ENCODE data around the gene COL7A1.

Gene COL7A1

GRCh38 chr3:48617559-48617958 is 22.4 kb upstream of the COL7A1 start:
- DNase-seq, result no peak

- no peak for DNase-seq
Measured at GRCh38 chr3:48614044-48614443, 18.9 kb upstream of the COL7A1 start.

- no peak for DNase-seq
Measured at GRCh38 chr3:48612309-48612708, 17.2 kb upstream of the COL7A1 start.

DNA sequence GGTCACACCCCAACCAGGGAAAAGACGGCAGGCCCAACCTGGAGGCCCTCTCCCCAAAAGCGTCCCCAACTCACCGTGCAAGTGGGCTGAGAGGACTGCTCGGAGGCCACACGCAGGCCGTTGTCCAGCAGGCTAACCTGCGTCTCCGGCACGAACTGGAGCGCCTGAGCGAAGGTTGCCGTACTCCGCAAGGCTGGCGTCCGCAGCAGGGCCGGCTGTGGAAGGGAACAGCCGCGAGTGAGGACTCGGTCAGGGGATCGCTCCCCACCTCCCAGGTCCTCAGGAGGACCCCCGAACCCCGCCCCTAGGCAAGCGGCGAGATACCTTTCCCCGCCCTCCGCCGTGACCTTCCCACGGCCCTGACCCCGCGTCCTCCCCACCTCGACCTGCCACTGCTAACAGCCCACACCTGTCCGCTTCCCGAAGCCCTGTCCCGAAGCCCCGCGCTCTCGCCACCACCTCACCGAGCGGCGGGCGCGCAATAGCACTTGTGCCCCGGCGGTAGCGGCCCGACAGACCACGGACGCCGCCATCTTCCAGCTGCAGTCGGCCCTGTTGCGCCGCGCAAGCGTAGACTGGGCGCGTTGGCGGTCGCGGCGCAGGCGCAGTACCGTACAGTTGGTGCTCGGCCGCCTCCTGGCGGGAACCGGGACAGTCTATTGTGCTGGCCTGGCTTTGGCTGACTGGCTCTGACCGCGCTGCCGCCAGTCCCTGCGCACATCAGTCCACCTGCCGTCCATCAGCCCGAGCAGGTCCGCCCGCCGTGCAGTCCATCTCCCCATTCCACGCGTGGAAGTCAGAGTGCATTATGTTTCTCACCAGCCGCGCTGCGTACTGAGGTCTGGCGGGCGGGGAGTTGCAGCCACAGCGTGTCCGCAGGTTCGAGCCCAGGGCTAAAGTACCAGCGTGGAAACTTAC is 14.2 kb upstream of the COL7A1 start, which contains the start of gene UQCRC1:
Gene UQCRC1, minus strand, starts transcription at position 559 of the 918 bp plus-strand sequence. Its CDS starts 26 bp downstream, at position 533.
- peak; percentile 83 for DNase-seq

- DNase-seq, result no peak
Measured at GRCh38 chr3:48607519-48607918, 12.4 kb upstream of the COL7A1 start.

GRCh38 chr3:48601622-48601994 is 6.5 kb upstream of the COL7A1 start:
- no peak for DNase-seq

- no peak for DNase-seq
Measured at GRCh38 chr3:48600711-48601621, 5.8 kb upstream of the COL7A1 start.

DNA sequence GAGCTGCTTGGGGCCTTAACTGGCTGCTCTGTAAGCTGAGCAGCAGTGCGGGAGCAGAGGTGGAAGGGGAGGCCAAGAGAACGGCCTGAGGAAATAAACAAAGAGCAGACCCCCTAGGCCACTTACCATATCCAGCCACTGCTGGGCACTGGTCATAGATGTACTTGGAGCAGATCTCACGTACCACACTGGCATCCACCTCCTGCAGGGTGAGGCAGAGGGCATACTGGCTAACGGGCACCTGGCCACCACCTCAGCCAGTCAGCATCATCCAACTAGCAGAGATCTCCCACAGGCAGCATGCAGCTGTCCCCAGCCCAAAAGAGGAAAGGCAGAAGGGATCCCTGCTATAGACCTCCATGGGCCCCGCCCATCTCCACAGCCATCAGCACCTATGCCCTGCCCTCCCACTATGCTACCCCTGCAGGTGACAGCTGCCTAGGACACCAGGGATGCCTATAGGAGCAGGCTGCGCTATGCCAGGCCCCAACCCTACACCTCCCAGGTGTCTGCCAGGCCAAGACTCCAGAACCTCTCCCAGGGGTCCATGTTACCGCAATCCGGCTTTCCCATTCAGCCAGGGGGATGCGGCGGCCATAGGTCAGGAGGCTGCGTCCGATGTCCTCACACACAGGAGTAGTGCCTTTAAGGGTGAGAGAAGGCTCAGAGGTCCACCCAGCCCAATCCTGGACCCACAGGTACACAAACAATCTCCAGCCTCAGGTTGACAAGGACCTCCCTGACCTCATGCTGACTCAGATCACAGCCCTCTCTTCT is 4.6 kb upstream of the COL7A1 start:
- DNase-seq, result no peak

GRCh38 chr3:48599077-48599501 is 4.0 kb upstream of the COL7A1 start:
- DNase-seq, result no peak

- DNase-seq, result peak; percentile 64
Measured at GRCh38 chr3:48598323-48599076, 3.4 kb upstream of the COL7A1 start.

DNA sequence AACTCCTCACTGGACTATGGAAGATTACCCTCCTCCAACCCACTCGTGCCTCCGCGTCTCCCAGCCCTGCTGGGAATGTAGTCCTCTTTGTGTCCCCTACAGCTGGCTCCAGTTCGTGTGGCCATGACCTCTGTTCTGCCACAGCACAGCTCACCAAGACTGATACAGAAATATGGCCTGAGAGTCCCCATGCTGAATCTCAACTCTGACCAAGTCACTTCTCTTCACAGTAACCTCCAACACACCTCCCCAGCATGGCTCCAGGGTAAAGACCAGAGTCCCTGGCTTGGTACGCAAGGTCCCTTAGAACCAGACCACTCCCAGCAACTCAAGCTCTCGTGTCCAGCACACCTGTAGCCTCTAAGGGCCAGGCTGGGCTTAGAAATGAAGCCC is 2.3 kb upstream of the COL7A1 start:
- DNase-seq, result no peak

DNA sequence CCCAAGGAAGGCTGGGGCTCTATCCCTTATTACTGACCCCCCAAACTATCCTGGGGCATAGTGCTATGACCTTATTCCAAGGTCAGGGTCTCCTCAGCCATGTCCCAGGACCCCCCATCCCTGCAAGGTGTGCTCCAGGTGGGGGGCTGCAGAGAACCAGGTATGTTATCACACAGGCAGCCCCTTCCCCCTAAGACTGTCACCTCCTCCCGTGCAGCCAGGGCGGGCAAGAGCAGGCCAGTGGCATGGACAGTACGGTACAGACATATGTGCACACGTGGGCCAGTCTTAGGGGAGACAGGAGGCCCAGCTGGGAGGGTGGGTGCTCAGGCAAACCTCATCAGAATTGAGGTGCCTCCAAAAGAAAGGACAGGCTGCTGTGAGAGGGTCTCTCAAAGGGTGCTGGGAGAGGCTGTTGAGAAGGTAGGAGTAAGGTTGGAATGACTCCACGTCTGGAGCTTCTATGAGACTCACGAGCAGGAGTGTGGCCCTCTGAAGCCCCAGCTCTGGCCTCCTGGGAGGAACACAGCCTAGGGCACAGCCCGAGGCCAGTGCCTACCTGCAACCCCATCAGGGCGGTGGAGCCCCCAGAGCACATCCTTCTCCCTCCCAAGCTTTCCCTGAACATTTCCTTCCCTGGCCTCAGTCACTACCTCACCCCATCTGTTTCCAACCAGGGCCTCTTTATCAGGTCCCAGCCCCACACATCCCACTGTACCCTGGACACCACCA is 1.7 kb upstream of the COL7A1 start:
- DNase-seq, result no peak

DNA sequence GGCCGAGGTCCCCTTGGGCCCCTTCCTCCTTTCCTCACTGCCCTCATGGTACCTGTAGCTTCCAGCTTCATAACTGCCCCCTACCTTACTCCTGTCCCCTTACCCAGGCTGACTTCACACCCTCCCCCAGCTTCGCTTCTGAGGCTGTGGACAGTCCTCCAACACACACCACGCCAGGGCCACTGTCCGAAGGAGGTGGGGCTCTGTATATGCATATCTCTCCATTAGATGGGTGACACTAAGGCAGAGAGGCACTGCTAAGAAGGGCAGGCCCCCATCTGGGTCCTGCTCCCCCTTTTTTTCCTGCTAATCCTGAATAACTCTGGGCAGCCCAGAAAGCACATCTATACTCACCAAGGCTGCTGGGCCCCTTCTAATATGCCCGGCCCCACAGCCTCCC is 1.0 kb upstream of the COL7A1 start:
- DNase-seq, result no peak

DNA sequence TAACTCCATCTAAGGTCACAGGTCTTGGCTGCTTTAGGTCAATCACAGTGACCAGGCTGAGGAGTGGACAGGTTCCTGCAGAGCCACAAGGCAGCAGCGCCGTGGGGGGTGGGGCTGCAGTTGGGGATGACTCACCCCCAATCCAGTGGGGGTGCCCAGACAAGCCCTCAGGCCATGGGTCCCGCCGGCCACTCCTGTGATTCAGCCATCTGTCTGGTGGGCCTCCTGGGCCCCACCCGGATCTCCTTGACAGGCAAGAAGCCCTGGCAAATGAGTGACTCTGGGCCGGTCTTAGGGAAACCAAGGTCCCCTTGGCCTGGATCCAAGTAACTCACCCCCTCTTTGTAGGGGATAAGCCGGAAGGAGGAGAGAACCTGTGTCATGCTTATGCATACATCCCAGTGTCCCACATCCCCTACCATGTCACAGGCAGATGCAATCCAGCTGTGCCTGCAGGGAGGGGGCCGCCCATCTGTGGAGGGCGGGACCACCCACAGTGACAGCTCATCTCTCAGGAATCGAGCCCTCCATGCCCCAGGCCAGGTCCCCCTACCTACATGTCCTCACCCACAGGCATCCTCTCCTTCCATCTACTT is 495 bp upstream of the COL7A1 start:
- peak; percentile 73 for DNase-seq

GRCh38 chr3:48594417-48595049 is 596 bp downstream of the COL7A1 start:
- no peak for DNase-seq

DNA sequence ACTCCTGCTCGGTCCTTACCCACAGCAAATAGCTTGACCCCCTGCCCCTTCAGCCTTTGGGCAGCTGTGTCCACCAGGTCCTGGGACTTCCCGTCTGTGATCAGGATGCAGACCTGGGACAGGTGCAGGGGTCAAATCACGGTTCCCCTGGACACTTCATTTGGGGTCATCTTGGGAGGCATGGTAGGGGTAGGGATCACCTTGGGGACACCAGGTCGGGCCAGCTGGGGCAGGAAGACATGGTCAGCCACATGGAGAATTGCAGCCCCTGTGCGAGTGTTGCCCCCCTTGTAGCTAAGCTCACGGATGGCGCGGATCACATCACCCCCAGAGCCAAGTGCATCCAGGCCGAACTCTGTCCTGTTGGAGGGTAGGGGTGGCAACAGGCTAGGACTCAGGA is 1.8 kb downstream of the COL7A1 start:
- DNase-seq, result no peak

DNA sequence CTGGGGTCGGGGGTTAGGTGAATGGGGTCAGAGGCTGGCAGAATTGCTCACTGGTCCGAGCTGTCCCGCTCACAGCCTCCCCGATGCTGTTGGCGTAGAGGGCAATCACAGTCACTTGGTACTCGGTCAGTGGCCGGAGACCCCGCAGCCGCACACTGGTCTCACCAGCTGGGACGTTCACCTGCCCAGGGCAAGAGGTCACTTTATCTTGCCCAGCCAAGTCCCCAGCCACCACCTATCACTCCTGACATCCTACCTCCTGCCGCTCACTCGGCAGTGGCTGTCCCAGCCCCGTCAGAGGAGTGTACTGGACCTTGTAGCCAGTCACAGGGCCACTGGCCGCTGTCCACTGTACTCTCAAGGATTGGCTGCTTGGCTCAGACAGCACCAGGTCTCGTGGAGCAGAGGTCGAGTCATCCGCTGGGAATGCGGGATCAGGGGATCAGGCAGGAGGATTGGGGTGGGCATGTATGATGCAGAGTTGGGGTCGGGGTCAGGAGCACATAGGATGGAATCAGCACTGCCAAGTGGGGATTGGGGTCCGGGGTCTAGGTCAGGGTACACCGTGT is 2.5 kb downstream of the COL7A1 start:
- no peak for DNase-seq

- DNase-seq, result no peak
Measured at GRCh38 chr3:48591886-48592518, 3.1 kb downstream of the COL7A1 start.

- no peak for DNase-seq
Measured at GRCh38 chr3:48591436-48591835, 3.7 kb downstream of the COL7A1 start.

- DNase-seq, result no peak
Measured at GRCh38 chr3:48588230-48588629, 6.9 kb downstream of the COL7A1 start.
